Measurements from ENCODE around the gene PHF14. TPM values are rescaled to one million over a fixed set of nuclear protein-coding genes. Genes with fewer than 3 reads are reported as not detected.

Gene PHF14
- total RNA-seq, 2 donors from 2014 or later = 25.1 to 25.7 TPM

GRCh38 chr7:11206177-11206899 is 232.7 kb downstream of the PHF14 start:
- H3K4me3 ChIP-seq = no peak overlapping the region
- H3K4me1 ChIP-seq (replicated peaks) = no peaks in the 10 kb centered on the region
- no peaks in the 10 kb centered on the region for H3K9me3 ChIP-seq
- no peaks in the 10 kb centered on the region for H3K36me3 ChIP-seq
- no peak overlapping the region for H3K27ac ChIP-seq
- TF ChIP-seq POLR2A (IDR thresholded peaks at IDR 0.05) = no peak
- TF ChIP-seq POLR2AphosphoS5 (IDR thresholded peaks at IDR 0.05) = peak; percentile 4
- no peak for TF ChIP-seq CTCF (IDR thresholded peaks at IDR 0.05)
- DNase-seq (ENCODE audit: low spot score) = no peak
- no peaks in the 10 kb centered on the region for H3K27me3 ChIP-seq (replicated peaks; ENCODE audit: insufficient read depth)
- intact Hi-C loops (cut with DNase I) = no loop called here
- 14% methylated on average over 4 of the region's 4 CpGs for WGBS

- WGBS = 78% methylated on average over 3 of the region's 3 CpGs
- no peaks in the 10 kb centered on the region for H3K4me1 ChIP-seq (replicated peaks)
- no peak overlapping the region for H3K4me3 ChIP-seq
- H3K36me3 ChIP-seq = no peaks in the 10 kb centered on the region
- intact Hi-C loops (cut with DNase I) = no loop called here
- no peak overlapping the region for H3K27ac ChIP-seq
- no peaks in the 10 kb centered on the region for H3K27me3 ChIP-seq (replicated peaks; ENCODE audit: insufficient read depth)
- no peak for DNase-seq (ENCODE audit: low spot score)
- TF ChIP-seq POLR2AphosphoS5 (IDR thresholded peaks at IDR 0.05) (no peak), CTCF (IDR thresholded peaks at IDR 0.05) (no peak), POLR2A (IDR thresholded peaks at IDR 0.05) (no peak)
- no peaks in the 10 kb centered on the region for H3K9me3 ChIP-seq
Measured at GRCh38 chr7:11207565-11207964, 233.9 kb downstream of the PHF14 start.

GRCh38 chr7:11208883-11209465 is 235.3 kb downstream of the PHF14 start:
- intact Hi-C loops (cut with DNase I) = no loop called here
- Histone ChIP-seq H3K27me3 (replicated peaks; ENCODE audit: insufficient read depth) (no peaks in the 10 kb centered on the region), H3K27ac (no peak overlapping the region), H3K9me3 (no peaks in the 10 kb centered on the region), H3K4me3 (no peak overlapping the region), H3K36me3 (no peaks in the 10 kb centered on the region), H3K4me1 (replicated peaks) (no peaks in the 10 kb centered on the region)
- no peak for TF ChIP-seq POLR2A (IDR thresholded peaks at IDR 0.05)
- TF ChIP-seq POLR2AphosphoS5 (IDR thresholded peaks at IDR 0.05) = no peak
- TF ChIP-seq CTCF (IDR thresholded peaks at IDR 0.05) = no peak
- 86% methylated on average over 5 of the region's 5 CpGs for WGBS
- no peak for DNase-seq (ENCODE audit: low spot score)

- Histone ChIP-seq H3K36me3 (no peaks in the 10 kb centered on the region), H3K9me3 (no peaks in the 10 kb centered on the region), H3K27ac (no peak overlapping the region), H3K4me1 (replicated peaks) (no peaks in the 10 kb centered on the region), H3K27me3 (replicated peaks; ENCODE audit: insufficient read depth) (no peaks in the 10 kb centered on the region), H3K4me3 (no peak overlapping the region)
- no peak for TF ChIP-seq POLR2AphosphoS5 (IDR thresholded peaks at IDR 0.05)
- TF ChIP-seq CTCF (IDR thresholded peaks at IDR 0.05) = no peak
- no peak for TF ChIP-seq POLR2A (IDR thresholded peaks at IDR 0.05)
- 96% methylated on average over 2 of the region's 2 CpGs for WGBS
- no peak for DNase-seq (ENCODE audit: low spot score)
- intact Hi-C loops (cut with DNase I) = no loop called here
Measured at GRCh38 chr7:11210374-11210773, 236.7 kb downstream of the PHF14 start.
